SKM-1 (cell line): ENCODE data around the gene EARS2.
"Not testable (repeated sequence)": the region's sequence is repeated elsewhere in the genome, so short reads cannot be mapped to it uniquely, and the experiment has no call there.

ENCODE experiments used
- DNase-seq: peaks from one replicate; lab custom pipeline; 2025; ENCODE audit not compliant: unreplicated experiment; lab: John Stamatoyannopoulos, UW

EARS2 gene

GRCh38 chr16:23485257-23485614 is 71.9 kb downstream of the EARS2 start:
- no peak for DNase-seq

DNA sequence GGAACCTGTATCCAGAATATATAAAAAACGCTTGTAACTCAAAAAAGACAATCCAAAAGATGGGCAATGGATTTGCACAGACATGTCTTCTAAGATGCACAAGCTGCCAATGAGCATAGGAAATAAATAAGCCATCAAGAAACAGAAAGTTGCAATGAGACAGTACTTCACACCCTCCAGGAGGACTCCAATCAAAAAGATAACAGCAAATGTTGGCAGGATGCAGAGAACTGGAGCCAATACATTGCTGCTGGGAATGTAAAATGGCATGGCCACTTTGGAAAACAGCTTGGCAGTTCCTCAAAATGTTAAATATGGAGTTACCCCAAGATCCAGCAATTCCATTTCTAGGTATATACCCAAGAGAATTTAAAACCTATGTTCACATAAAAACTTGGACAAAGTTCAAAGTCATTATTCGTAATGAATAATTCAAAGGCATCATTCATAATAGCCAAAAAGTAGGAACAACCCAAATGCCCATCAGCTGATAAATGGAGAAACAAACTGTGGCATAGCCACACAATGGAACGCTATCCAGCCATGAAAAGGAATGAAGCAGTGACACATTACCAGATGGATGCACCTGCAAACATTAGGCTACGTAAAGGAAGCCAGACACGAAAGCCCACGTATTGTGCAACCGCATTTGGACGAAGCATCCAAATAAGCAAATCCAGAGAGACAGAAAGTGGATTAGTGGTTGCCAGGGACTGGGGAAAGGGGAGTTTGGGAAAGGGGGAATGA is 72.5 kb downstream of the EARS2 start:
- no peak for DNase-seq

DNA sequence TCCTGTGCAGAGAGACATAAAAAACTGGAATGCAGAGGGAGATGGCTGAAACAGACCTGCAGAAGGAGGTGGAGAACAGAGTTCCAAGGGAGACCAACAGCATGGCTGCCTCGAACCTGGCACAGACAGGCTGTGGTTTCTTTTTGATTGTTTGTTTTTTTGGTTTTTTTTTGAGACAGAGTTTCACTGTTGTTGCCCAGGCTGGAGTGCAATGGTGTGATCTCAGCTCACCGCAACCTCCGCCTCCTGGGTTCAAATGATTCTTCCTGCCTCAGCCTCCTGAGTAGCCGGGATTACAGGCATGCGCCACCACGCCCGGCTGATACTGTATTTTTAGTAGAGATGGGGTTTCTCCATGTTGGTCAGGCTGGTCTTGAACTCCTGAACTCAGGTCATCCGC is 73.7 kb downstream of the EARS2 start:
- DNase-seq, result not testable (repeated sequence)

GRCh38 chr16:23482778-23483177 is 74.4 kb downstream of the EARS2 start:
- DNase-seq, result no peak

- no peak for DNase-seq
Measured at GRCh38 chr16:23480257-23480656, 76.9 kb downstream of the EARS2 start.

DNA sequence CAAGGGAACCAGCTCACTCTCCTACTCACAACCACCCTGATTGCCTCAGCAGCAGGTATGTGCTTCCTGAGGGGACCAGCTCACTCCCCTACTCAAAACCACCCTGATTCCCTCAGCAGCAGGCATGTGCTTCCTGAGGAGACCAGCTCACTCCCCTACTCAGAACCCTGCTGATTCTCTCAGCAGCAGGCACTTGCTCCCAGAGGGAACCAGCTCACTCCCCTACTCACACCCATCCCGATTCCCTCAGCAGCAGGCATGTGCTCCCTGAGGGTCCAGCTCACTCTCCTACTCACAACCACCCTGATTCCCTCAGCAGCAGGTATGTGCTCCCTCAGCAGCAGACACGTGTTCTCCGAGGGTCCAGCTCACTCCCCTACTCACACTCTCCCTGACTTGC is 78.0 kb downstream of the EARS2 start:
- no peak for DNase-seq

DNA sequence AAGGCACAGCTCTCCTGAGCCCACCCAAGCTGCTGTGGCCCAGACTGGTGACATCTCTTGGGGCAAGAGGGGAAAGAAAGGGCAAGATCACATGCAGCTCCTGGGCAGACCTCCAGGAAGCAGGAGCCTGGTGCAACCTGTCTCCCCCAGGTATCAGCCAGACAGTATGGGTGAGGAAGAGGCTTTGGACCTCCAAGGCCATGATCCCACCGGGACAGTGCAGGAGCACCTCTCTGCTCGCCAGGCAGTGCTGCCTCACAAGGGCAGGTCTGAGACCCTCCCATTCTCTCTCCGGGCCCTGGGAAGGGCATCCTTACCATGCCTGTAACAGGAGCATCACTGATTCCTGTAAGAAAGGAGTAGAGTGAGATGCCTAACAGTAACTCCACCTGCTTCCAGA is 78.6 kb downstream of the EARS2 start:
- no peak for DNase-seq

GRCh38 chr16:23476289-23476688 is 80.9 kb downstream of the EARS2 start:
- DNase-seq, result no peak
